HG02973 (cell line): ENCODE measurements around the gene SLC46A1.

ENCODE experiments used
- ATAC-seq: cut with Tn5 transposase; IDR thresholded peaks from one replicate; pipeline ENCODE4 v1.9.1; 2021; ENCODE audit warnings: moderate library complexity; ENCODE audit not compliant: unreplicated experiment

Gene SLC46A1

GRCh38 chr17:28404461-28404811 is 1.6 kb downstream of the SLC46A1 start:
- no peak for ATAC-seq

- ATAC-seq: no peak
Observed at GRCh38 chr17:28404007-28404406, 2.0 kb downstream of the SLC46A1 start.

GRCh38 chr17:28402844-28403243 is 3.2 kb downstream of the SLC46A1 start:
- no peak for ATAC-seq

GRCh38 chr17:28402224-28402630 is 3.8 kb downstream of the SLC46A1 start:
- ATAC-seq: no peak

- ATAC-seq: no peak
Observed at GRCh38 chr17:28399808-28400207, 6.2 kb downstream of the SLC46A1 start.

- no peak for ATAC-seq
Observed at GRCh38 chr17:28398280-28398981, 7.6 kb downstream of the SLC46A1 start.

- no peak for ATAC-seq
Observed at GRCh38 chr17:28397687-28398279, 8.2 kb downstream of the SLC46A1 start.

- no peak for ATAC-seq
Observed at GRCh38 chr17:28397275-28397674, 8.7 kb downstream of the SLC46A1 start.

GRCh38 chr17:28396635-28397239 is 9.3 kb downstream of the SLC46A1 start:
- no peak for ATAC-seq

GRCh38 chr17:28395968-28396367 is 10.0 kb downstream of the SLC46A1 start:
- no peak for ATAC-seq

- no peak for ATAC-seq
Observed at GRCh38 chr17:28395426-28395825, 10.6 kb downstream of the SLC46A1 start.

GRCh38 chr17:28394337-28395116 is 11.5 kb downstream of the SLC46A1 start:
- ATAC-seq: no peak

GRCh38 chr17:28392491-28392890 is 13.5 kb downstream of the SLC46A1 start:
- no peak for ATAC-seq

GRCh38 chr17:28391401-28391800 is 14.6 kb downstream of the SLC46A1 start:
- no peak for ATAC-seq

- no peak for ATAC-seq
Observed at GRCh38 chr17:28390984-28391383, 15.0 kb downstream of the SLC46A1 start.

- no peak for ATAC-seq
Observed at GRCh38 chr17:28390563-28390962, 15.4 kb downstream of the SLC46A1 start.

- ATAC-seq: no peak
Observed at GRCh38 chr17:28390141-28390540, 15.9 kb downstream of the SLC46A1 start.

- ATAC-seq: no peak
Observed at GRCh38 chr17:28388106-28388505, 17.9 kb downstream of the SLC46A1 start.

GRCh38 chr17:28386391-28386790 is 19.6 kb downstream of the SLC46A1 start:
- no peak for ATAC-seq

GRCh38 chr17:28385406-28385805 is 20.6 kb downstream of the SLC46A1 start:
- ATAC-seq: no peak

- peak; percentile 25 for ATAC-seq
Observed at GRCh38 chr17:28385037-28385400, 21.0 kb downstream of the SLC46A1 start.
